ENCODE data around the gene TAPBP.

The TAPBP gene

DNA sequence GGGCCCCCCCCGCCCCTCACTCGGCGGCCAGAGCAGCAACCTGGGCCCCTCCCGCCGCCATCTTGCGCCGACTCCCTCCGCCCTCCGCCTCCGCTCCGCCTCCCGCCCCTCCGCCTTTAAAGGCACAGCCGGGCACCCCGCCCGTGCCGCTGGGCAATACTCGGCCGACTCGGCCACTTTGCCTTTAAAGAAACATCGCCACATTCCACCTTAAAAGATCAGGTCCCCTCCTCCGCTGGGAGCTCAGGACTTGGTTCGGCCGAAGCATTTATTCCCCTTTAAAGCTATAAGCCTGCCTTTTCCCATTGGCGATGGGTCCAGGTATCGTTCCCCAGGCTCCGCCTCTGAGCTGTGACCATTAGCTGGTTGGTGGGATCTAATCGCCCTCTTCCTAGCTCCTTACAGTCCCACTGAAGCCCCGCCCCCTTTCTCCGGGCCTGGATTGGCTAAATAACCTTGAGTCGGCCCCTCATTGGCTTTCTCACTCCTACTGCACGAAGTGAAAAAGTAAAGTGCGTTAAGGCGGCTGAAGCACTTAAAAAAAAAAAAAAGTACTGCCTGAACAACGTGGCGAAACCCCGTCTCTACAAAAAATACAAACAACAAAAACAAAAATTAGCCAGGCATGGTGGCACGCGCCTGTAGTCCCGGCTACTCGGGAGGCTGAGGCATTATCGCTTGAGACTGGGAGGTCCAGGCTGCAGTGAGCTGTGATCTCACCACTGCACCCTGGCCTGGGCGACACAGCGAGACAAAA lies 4.0 kb upstream of the TAPBP start, which contains the start of gene ZBTB22:
Gene ZBTB22 (minus strand): TSS at position 76 of the 757 bp plus-strand sequence. CDS start 828 bp downstream, outside the sequence.
- Histone ChIP-seq H3K9me3 (ENCODE audit: low read length) (no peaks in the 10 kb centered on the region), H3K79me2 (ENCODE audit: insufficient read depth, low read length) (peaks cover 10% of the 10 kb centered on the region; the same call in 1 of the 2 replicates), H3K27ac (ENCODE audit: low read depth, low read length, poor library complexity, severe bottlenecking) (peak within 1 kb of the TSS; percentile 97), H3K27me3 (ENCODE audit: insufficient read depth, low read length) (no peaks in the 10 kb centered on the region), H4K20me1 (ENCODE audit: insufficient read depth, low read length) (no peaks in the 10 kb centered on the region), H3K4me3 (ENCODE audit: low read depth, low read length, poor library complexity, severe bottlenecking) (peak within 1 kb of the TSS; percentile 66), H3F3A (ENCODE audit: insufficient read depth, low read length) (0 out of 2 replicates have a peak, but pooled peaks cover 4% of the 10 kb centered on the region), H3K4me2 (ENCODE audit: low read length) (peak within 1 kb of the TSS; percentile 93), H2AFZ (ENCODE audit: low read length) (no peak within 1 kb of the TSS), H3K9me2 (ENCODE audit: low read depth, low read length) (no peaks in the 10 kb centered on the region), H3K9ac (ENCODE audit: low read length) (peak within 1 kb of the TSS; percentile 54), H3K4me1 (ENCODE audit: insufficient read depth, low read length, severe bottlenecking) (peaks cover 51% of the 10 kb centered on the region), H3K36me3 (ENCODE audit: insufficient read depth, low read length) (peaks cover 32% of the 10 kb centered on the region)
- TF ChIP-seq EZH2 (IDR thresholded peaks at IDR 0.05; ENCODE audit: borderline replicate concordance, low read length): no peak
- TF ChIP-seq, protein P1, sequence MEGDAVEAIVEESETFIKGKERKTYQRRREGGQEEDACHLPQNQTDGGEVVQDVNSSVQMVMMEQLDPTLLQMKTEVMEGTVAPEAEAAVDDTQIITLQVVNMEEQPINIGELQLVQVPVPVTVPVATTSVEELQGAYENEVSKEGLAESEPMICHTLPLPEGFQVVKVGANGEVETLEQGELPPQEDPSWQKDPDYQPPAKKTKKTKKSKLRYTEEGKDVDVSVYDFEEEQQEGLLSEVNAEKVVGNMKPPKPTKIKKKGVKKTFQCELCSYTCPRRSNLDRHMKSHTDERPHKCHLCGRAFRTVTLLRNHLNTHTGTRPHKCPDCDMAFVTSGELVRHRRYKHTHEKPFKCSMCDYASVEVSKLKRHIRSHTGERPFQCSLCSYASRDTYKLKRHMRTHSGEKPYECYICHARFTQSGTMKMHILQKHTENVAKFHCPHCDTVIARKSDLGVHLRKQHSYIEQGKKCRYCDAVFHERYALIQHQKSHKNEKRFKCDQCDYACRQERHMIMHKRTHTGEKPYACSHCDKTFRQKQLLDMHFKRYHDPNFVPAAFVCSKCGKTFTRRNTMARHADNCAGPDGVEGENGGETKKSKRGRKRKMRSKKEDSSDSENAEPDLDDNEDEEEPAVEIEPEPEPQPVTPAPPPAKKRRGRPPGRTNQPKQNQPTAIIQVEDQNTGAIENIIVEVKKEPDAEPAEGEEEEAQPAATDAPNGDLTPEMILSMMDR (IDR thresholded peaks at IDR 0.05; ENCODE audit: low read length): no peak

DNA sequence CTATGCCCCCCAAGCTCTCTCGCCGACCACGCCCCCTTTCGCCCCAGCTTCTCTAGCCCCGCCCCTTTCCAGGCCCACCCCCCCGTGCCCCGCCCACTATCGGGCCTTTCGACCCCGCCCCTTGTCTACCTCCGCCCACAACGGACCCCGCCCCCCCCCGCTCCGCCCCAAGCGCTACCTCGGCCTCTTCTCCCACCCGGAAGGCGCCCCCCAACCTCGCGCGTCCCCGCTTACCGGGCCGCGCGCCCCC lies 3.5 kb upstream of the TAPBP start:
- Histone ChIP-seq H3K4me2 (ENCODE audit: low read length) (peak overlapping the region; percentile 53), H3K9me2 (ENCODE audit: low read depth, low read length) (no peaks in the 10 kb centered on the region), H3K4me1 (ENCODE audit: insufficient read depth, low read length, severe bottlenecking) (peaks cover 53% of the 10 kb centered on the region), H3K27me3 (ENCODE audit: insufficient read depth, low read length) (no peaks in the 10 kb centered on the region), H3F3A (ENCODE audit: insufficient read depth, low read length) (0 out of 2 replicates have a peak, but pooled peaks cover 4% of the 10 kb centered on the region), H3K4me3 (ENCODE audit: low read depth, low read length, poor library complexity, severe bottlenecking) (peak overlapping the region; percentile 66), H3K79me2 (ENCODE audit: insufficient read depth, low read length) (peaks cover 11% of the 10 kb centered on the region), H3K36me3 (ENCODE audit: insufficient read depth, low read length) (peaks cover 34% of the 10 kb centered on the region), H4K20me1 (ENCODE audit: insufficient read depth, low read length) (no peaks in the 10 kb centered on the region), H2AFZ (ENCODE audit: low read length) (no peak overlapping the region), H3K9ac (ENCODE audit: low read length) (no peak overlapping the region), H3K9me3 (ENCODE audit: low read length) (no peaks in the 10 kb centered on the region), H3K27ac (ENCODE audit: low read depth, low read length, poor library complexity, severe bottlenecking) (no peak overlapping the region)
- TF ChIP-seq, protein P1 (IDR thresholded peaks at IDR 0.05; ENCODE audit: low read length): no peak
- no peak for TF ChIP-seq EZH2 (IDR thresholded peaks at IDR 0.05; ENCODE audit: borderline replicate concordance, low read length)

DNA sequence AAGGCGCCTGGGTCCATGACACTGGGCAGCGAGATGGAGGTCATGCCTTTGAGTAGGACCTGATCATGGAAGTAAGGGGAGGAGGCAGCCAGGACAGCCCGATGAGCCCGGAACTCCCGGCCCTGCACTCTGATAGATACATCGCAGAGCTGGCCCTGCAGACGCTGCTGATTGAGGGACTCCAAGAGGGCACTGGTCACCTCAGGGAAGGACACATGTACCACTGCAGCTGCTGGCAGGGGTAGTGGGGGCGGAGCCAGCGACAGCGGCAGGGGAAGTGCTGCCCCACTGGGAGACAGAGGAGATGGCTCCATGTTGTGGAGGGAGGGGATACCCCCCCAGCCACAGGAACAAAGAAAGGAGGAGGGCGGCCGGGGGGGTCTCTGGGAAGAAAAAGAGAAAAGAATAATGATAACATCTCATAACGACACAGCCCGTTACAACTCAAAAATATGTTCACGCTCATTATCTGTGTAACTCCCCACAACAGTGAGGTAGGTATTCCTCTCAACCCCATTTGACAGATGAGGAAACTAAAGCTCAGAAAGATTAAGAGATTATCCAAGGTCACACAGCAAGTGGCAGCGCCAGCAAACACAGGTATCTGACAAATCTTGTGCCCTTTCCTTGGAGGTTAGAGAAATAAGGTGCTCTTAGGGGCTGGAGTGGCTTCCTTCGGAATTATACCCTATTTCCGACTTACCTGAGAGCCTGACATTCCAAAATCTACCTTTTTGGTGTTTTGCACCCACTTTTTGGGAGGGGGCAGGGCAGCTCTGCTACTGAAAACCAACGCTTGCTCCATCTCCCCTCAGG lies 2.9 kb upstream of the TAPBP start:
- Histone ChIP-seq H3K4me1 (ENCODE audit: insufficient read depth, low read length, severe bottlenecking) (peaks cover 57% of the 10 kb centered on the region), H3K36me3 (ENCODE audit: insufficient read depth, low read length) (peaks cover 40% of the 10 kb centered on the region), H3F3A (ENCODE audit: insufficient read depth, low read length) (0 out of 2 replicates have a peak, but pooled peaks cover 4% of the 10 kb centered on the region), H3K27me3 (ENCODE audit: insufficient read depth, low read length) (no peaks in the 10 kb centered on the region), H4K20me1 (ENCODE audit: insufficient read depth, low read length) (no peaks in the 10 kb centered on the region), H3K9ac (ENCODE audit: low read length) (no peak overlapping the region), H3K4me2 (ENCODE audit: low read length) (peak overlapping the region; percentile 53), H2AFZ (ENCODE audit: low read length) (no peak overlapping the region), H3K9me2 (ENCODE audit: low read depth, low read length) (no peaks in the 10 kb centered on the region), H3K27ac (ENCODE audit: low read depth, low read length, poor library complexity, severe bottlenecking) (no peak overlapping the region), H3K4me3 (ENCODE audit: low read depth, low read length, poor library complexity, severe bottlenecking) (peak overlapping the region; percentile 66), H3K9me3 (ENCODE audit: low read length) (no peaks in the 10 kb centered on the region), H3K79me2 (ENCODE audit: insufficient read depth, low read length) (peaks cover 11% of the 10 kb centered on the region)
- no peak for TF ChIP-seq EZH2 (IDR thresholded peaks at IDR 0.05; ENCODE audit: borderline replicate concordance, low read length)
- TF ChIP-seq, protein P1 (IDR thresholded peaks at IDR 0.05; ENCODE audit: low read length): no peak

Data from OCI-LY1 (cell line).